ENCODE results near the gene MRPS33. TPM values are rescaled to one million over a fixed set of nuclear protein-coding genes. Genes with fewer than 3 reads are reported as not detected.

MRPS33 gene
- total RNA-seq, result 13.7 and 14.4 TPM in 2 replicates

GRCh38 chr7:141014524-141015395 is at the start of gene MRPS33:
Gene MRPS33 (minus strand): TSS chr7:141014952. CDS start chr7:141010633, 4,319 bp downstream.

Small RNAs within 50 kb of the gene (small RNA-seq; reads per million reads assigned to genes)
- gene RNU4-74P, result not detected

Other genes with a start within 250 kb of the MRPS33 start
- 28.7 and 30.2 TPM in 2 replicates for gene BRAF, start 90.0 kb downstream of the MRPS33 start, total RNA-seq
- under 0.01 TPM in 1 of 2 replicates, not detected in the other for gene TMEM178B, start 59.1 kb upstream of the MRPS33 start, total RNA-seq

Data from vein endothelial cell (primary cell).